ENCODE results near the gene TAS2R16. TPM values are rescaled to one million over a fixed set of nuclear protein-coding genes. Genes with fewer than 3 reads are reported as not detected.

Gene TAS2R16
- total RNA-seq (2014; rRNA removed) (not detected in 2 replicates), Bru-seq, nascent RNA (not detected), BruChase-seq, experiment 1, labeled RNA remaining after a 6-hour chase (not detected), BruChase-seq, experiment 2, labeled RNA remaining after a 2-hour chase (not detected)
- long read RNA-seq, result 0 reads

GRCh38 chr7:122995600-122995999 lies at the start of gene TAS2R16:
Gene TAS2R16, minus strand, starts transcription at chr7:122995700. Its CDS starts 66 bp downstream, at chr7:122995634.
- ATAC-seq (no peak), DNase-seq (no peak)
- no peak for TF ChIP-seq EZH2 (IDR thresholded peaks at IDR 0.05; ENCODE audit: low read length, unreplicated experiment)
- TF ChIP-seq EZH2phosphoT487 (IDR thresholded peaks at IDR 0.05; ENCODE audit: borderline replicate concordance, low read length), result no peak
- TF ChIP-seq CTCF (conservative IDR thresholded peaks at IDR 0.05; ENCODE audit: low read depth, low read length), result no peak
- Histone ChIP-seq H3K36me3 (ENCODE audit: low read depth, low read length) (no peaks in the 10 kb centered on the region), H3K4me1 (ENCODE audit: insufficient read depth, low read length) (no peaks in the 10 kb centered on the region), H3K9ac (ENCODE audit: low read length) (no peak within 1 kb of the TSS), H3K9me2 (replicated peaks; ENCODE audit: low read length) (no peaks in the 10 kb centered on the region), H3K4me2 (ENCODE audit: low read length) (no peak within 1 kb of the TSS), H4K20me1 (ENCODE audit: low read length) (no peaks in the 10 kb centered on the region), H2AFZ (ENCODE audit: low read length) (no peak within 1 kb of the TSS), H3K4me3 (ENCODE audit: low read length) (no peak within 1 kb of the TSS), H3K79me2 (ENCODE audit: low read length) (no peaks in the 10 kb centered on the region), H3K9me3 (ENCODE audit: low read length) (no peaks in the 10 kb centered on the region), H3K27me3 (ENCODE audit: low read length) (no peaks in the 10 kb centered on the region), H3K27ac (ENCODE audit: low read length) (no peak within 1 kb of the TSS), H3F3A (ENCODE audit: low read length, unreplicated experiment) (no peaks in the 10 kb centered on the region)
- intact Hi-C loops (cut with micrococcal nuclease), result no loop called here
- ChIA-PET POLR2A (ENCODE audit: unreplicated experiment) (no interaction called here), CTCF (no interaction called here)
- BruUV-seq (replicated peaks), result no TSS peak

GRCh38 chr7:123043642-123044041 lies 48.1 kb upstream of the TAS2R16 start:
- Histone ChIP-seq H2AFZ (ENCODE audit: low read length) (no peak overlapping the region), H3K27me3 (ENCODE audit: low read length) (no peaks in the 10 kb centered on the region), H3K4me3 (ENCODE audit: low read length) (no peak overlapping the region), H3K9me2 (replicated peaks; ENCODE audit: low read length) (no peaks in the 10 kb centered on the region), H3K27ac (ENCODE audit: low read length) (no peak overlapping the region), H3K9me3 (ENCODE audit: low read length) (no peaks in the 10 kb centered on the region), H3K79me2 (ENCODE audit: low read length) (no peaks in the 10 kb centered on the region), H3K9ac (ENCODE audit: low read length) (no peak overlapping the region), H4K20me1 (ENCODE audit: low read length) (no peaks in the 10 kb centered on the region), H3K4me1 (ENCODE audit: insufficient read depth, low read length) (no peaks in the 10 kb centered on the region), H3K4me2 (ENCODE audit: low read length) (no peak overlapping the region), H3K36me3 (ENCODE audit: low read depth, low read length) (no peaks in the 10 kb centered on the region), H3F3A (ENCODE audit: low read length, unreplicated experiment) (no peaks in the 10 kb centered on the region)
- no peak for TF ChIP-seq EZH2 (IDR thresholded peaks at IDR 0.05; ENCODE audit: low read length, unreplicated experiment)
- TF ChIP-seq EZH2phosphoT487 (IDR thresholded peaks at IDR 0.05; ENCODE audit: borderline replicate concordance, low read length), result no peak
- no peak for TF ChIP-seq CTCF (conservative IDR thresholded peaks at IDR 0.05; ENCODE audit: low read depth, low read length)
- ATAC-seq (no peak), DNase-seq (no peak)
- ChIA-PET CTCF (no interaction called here), POLR2A (ENCODE audit: unreplicated experiment) (no interaction called here)
- BruUV-seq (replicated peaks), result no TSS peak
- intact Hi-C loops (cut with micrococcal nuclease), result no loop called here

- CTCF ChIA-PET, result no interaction called here
- no TSS peak for BruUV-seq (replicated peaks)
- Histone ChIP-seq H3K9me2 (replicated peaks; ENCODE audit: low read length) (no peaks in the 10 kb centered on the region), H3K9me3 (ENCODE audit: low read length) (no peaks in the 10 kb centered on the region), H3K27ac (ENCODE audit: low read length) (no peak overlapping the region), H2AFZ (ENCODE audit: low read length) (no peak overlapping the region), H3K4me3 (ENCODE audit: low read length) (no peak overlapping the region), H3K4me2 (ENCODE audit: low read length) (no peak overlapping the region), H4K20me1 (ENCODE audit: low read length) (no peaks in the 10 kb centered on the region), H3F3A (ENCODE audit: low read length, unreplicated experiment) (no peaks in the 10 kb centered on the region), H3K36me3 (ENCODE audit: low read depth, low read length) (no peaks in the 10 kb centered on the region), H3K27me3 (ENCODE audit: low read length) (no peaks in the 10 kb centered on the region), H3K79me2 (ENCODE audit: low read length) (no peaks in the 10 kb centered on the region), H3K4me1 (ENCODE audit: insufficient read depth, low read length) (no peaks in the 10 kb centered on the region), H3K9ac (ENCODE audit: low read length) (no peak overlapping the region)
- POLR2A ChIA-PET (ENCODE audit: unreplicated experiment), result no interaction called here
- ATAC-seq (no peak), DNase-seq (peak; percentile 3)
- intact Hi-C loops (cut with micrococcal nuclease), result no loop called here
- TF ChIP-seq EZH2 (IDR thresholded peaks at IDR 0.05; ENCODE audit: low read length, unreplicated experiment) (no peak), EZH2phosphoT487 (IDR thresholded peaks at IDR 0.05; ENCODE audit: borderline replicate concordance, low read length) (no peak), CTCF (conservative IDR thresholded peaks at IDR 0.05; ENCODE audit: low read depth, low read length) (no peak)
Observed at GRCh38 chr7:123041101-123041500, 45.6 kb upstream of the TAS2R16 start.

Measured in PC-3 (cell line).